MG63 (cell line): ENCODE results near the gene LHPP. TPM values are rescaled to one million over a fixed set of nuclear protein-coding genes. Genes with fewer than 3 reads are reported as not detected.

Experiments
- DNase-seq: peaks from one replicate; pipeline ENCODE4 v3.0.0-alpha.2; 2020
- H3K27me3 ChIP-seq: fragments of 250-450 bp; sonication (Bioruptor Pico); 2 replicates; pipeline ENCODE4 v1.5.1; 2020; ENCODE audit warnings: mild to moderate bottlenecking, moderate library complexity
- H3K36me3 ChIP-seq: fragments of 250-450 bp; sonication (Bioruptor Pico); 2 replicates; pipeline ENCODE4 v1.5.1; 2020; ENCODE audit warnings: mild to moderate bottlenecking, moderate library complexity
- H3K4me3 ChIP-seq: fragments of 250-450 bp; sonication (Bioruptor Pico); 2 replicates; pipeline ENCODE4 v1.5.1; 2020; ENCODE audit warnings: mild to moderate bottlenecking, moderate library complexity
- H3K9me3 ChIP-seq: fragments of 250-450 bp; sonication (Bioruptor Pico); 2 replicates; pipeline ENCODE4 v1.5.1; 2020; ENCODE audit warnings: mild to moderate bottlenecking, moderate library complexity
- total RNA-seq: library from RNA; depleted of rRNA; stranded (reverse); fragments of >200 nt; shearing (Covaris generic); gene quantifications from 2 replicates; pipeline ENCODE4 v1.2.3, GENCODE V29; 2014; ENCODE audit warnings: low replicate concordance

Gene LHPP
- total RNA-seq, 1 experiment from 2014 or later: 17.0 TPM

GRCh38 chr10:124562425-124563060 is 100.9 kb downstream of the LHPP start:
- Histone ChIP-seq H3K27me3 (no peaks in the 10 kb centered on the region), H3K4me3 (no peak overlapping the region), H3K9me3 (no peaks in the 10 kb centered on the region), H3K36me3 (no peaks in the 10 kb centered on the region)
- DNase-seq: no peak

- H3K9me3 ChIP-seq: no peaks in the 10 kb centered on the region
- no peak overlapping the region for H3K4me3 ChIP-seq
- no peak for DNase-seq
- no peaks in the 10 kb centered on the region for H3K27me3 ChIP-seq
- H3K36me3 ChIP-seq: no peaks in the 10 kb centered on the region
Observed at GRCh38 chr10:124563320-124564040, 101.9 kb downstream of the LHPP start.

- Histone ChIP-seq H3K36me3 (no peaks in the 10 kb centered on the region), H3K9me3 (no peaks in the 10 kb centered on the region), H3K4me3 (no peak overlapping the region), H3K27me3 (no peaks in the 10 kb centered on the region)
- no peak for DNase-seq
Observed at GRCh38 chr10:124564881-124565280, 103.3 kb downstream of the LHPP start.

- Histone ChIP-seq H3K36me3 (no peaks in the 10 kb centered on the region), H3K9me3 (no peaks in the 10 kb centered on the region), H3K4me3 (no peak overlapping the region), H3K27me3 (no peaks in the 10 kb centered on the region)
- DNase-seq: no peak
Observed at GRCh38 chr10:124565565-124566221, 104.1 kb downstream of the LHPP start.

GRCh38 chr10:124566222-124566888 is 104.7 kb downstream of the LHPP start:
- no peak for DNase-seq
- H3K4me3 ChIP-seq: no peak overlapping the region
- no peaks in the 10 kb centered on the region for H3K36me3 ChIP-seq
- H3K9me3 ChIP-seq: no peaks in the 10 kb centered on the region
- H3K27me3 ChIP-seq: no peaks in the 10 kb centered on the region

GRCh38 chr10:124566981-124567835 is 105.6 kb downstream of the LHPP start:
- DNase-seq: no peak
- Histone ChIP-seq H3K4me3 (no peak overlapping the region), H3K9me3 (no peaks in the 10 kb centered on the region), H3K27me3 (no peaks in the 10 kb centered on the region), H3K36me3 (no peaks in the 10 kb centered on the region)

- DNase-seq: no peak
- H3K4me3 ChIP-seq: no peak overlapping the region
- no peaks in the 10 kb centered on the region for H3K36me3 ChIP-seq
- H3K9me3 ChIP-seq: no peaks in the 10 kb centered on the region
- H3K27me3 ChIP-seq: no peaks in the 10 kb centered on the region
Observed at GRCh38 chr10:124568339-124568738, 106.7 kb downstream of the LHPP start.

GRCh38 chr10:124568848-124569622 is 107.4 kb downstream of the LHPP start:
- Histone ChIP-seq H3K9me3 (no peaks in the 10 kb centered on the region), H3K27me3 (no peaks in the 10 kb centered on the region), H3K4me3 (no peak overlapping the region), H3K36me3 (no peaks in the 10 kb centered on the region)
- no peak for DNase-seq

GRCh38 chr10:124569623-124570470 is 108.2 kb downstream of the LHPP start:
- no peak overlapping the region for H3K4me3 ChIP-seq
- no peaks in the 10 kb centered on the region for H3K27me3 ChIP-seq
- no peaks in the 10 kb centered on the region for H3K9me3 ChIP-seq
- H3K36me3 ChIP-seq: no peaks in the 10 kb centered on the region
- DNase-seq: no peak

GRCh38 chr10:124570646-124571045 is 109.0 kb downstream of the LHPP start:
- H3K27me3 ChIP-seq: no peaks in the 10 kb centered on the region
- H3K4me3 ChIP-seq: no peak overlapping the region
- no peaks in the 10 kb centered on the region for H3K9me3 ChIP-seq
- H3K36me3 ChIP-seq: no peaks in the 10 kb centered on the region
- no peak for DNase-seq

- Histone ChIP-seq H3K4me3 (no peak overlapping the region), H3K36me3 (no peaks in the 10 kb centered on the region)
- no peak for DNase-seq
Observed at GRCh38 chr10:124572751-124573150, 111.1 kb downstream of the LHPP start.

GRCh38 chr10:124573726-124574455 is 112.3 kb downstream of the LHPP start:
- Histone ChIP-seq H3K27me3 (no peaks in the 10 kb centered on the region), H3K36me3 (no peaks in the 10 kb centered on the region), H3K9me3 (no peaks in the 10 kb centered on the region), H3K4me3 (no peak overlapping the region)
- no peak for DNase-seq

More at GRCh38 chr10:124572751-124573150, 111.1 kb downstream of the LHPP start:
- Histone ChIP-seq H3K9me3 (no peaks in the 10 kb centered on the region), H3K27me3 (no peaks in the 10 kb centered on the region)

GRCh38 chr10:124574456-124575070 is 112.9 kb downstream of the LHPP start:
- no peaks in the 10 kb centered on the region for H3K27me3 ChIP-seq
- DNase-seq: no peak

More at GRCh38 chr10:124574456-124575070, 112.9 kb downstream of the LHPP start:
- H3K36me3 ChIP-seq: no peaks in the 10 kb centered on the region
- no peaks in the 10 kb centered on the region for H3K9me3 ChIP-seq
- no peak overlapping the region for H3K4me3 ChIP-seq
